ENCODE data around the gene CASK. TPM values are rescaled to one million over a fixed set of nuclear protein-coding genes. Genes with fewer than 3 reads are reported as not detected.
A peak's percentile ranks its signal among the peaks of the same experiment; 100 is the strongest.

The CASK gene
- total RNA-seq (2014; rRNA removed; shearing (Covaris generic)): 8.2 and 13.5 TPM in 2 replicates

GRCh38 chrX:41923211-41923977, at the start of gene CASK:
CASK (minus strand) TSS chrX:41923554; CDS start chrX:41922988, 566 bp downstream.
- peak; percentile 71 for DNase-seq (ENCODE audit: low spot score)

- DNase-seq (ENCODE audit: low spot score): no peak
These were observed 48.0 kb upstream of the CASK start for GRCh38 chrX:41971346-41971745.

GRCh38 chrX:41970419-41970818, 47.1 kb upstream of the CASK start:
- no peak for DNase-seq (ENCODE audit: low spot score)

GRCh38 chrX:41963348-41963747, 40.0 kb upstream of the CASK start:
- no peak for DNase-seq (ENCODE audit: low spot score)

- DNase-seq (ENCODE audit: low spot score): no peak
These were observed 36.8 kb upstream of the CASK start for GRCh38 chrX:41960142-41960541.

- DNase-seq (ENCODE audit: low spot score): no peak
These were observed 35.5 kb upstream of the CASK start for GRCh38 chrX:41958861-41959260.

GRCh38 chrX:41956027-41956426, 32.7 kb upstream of the CASK start:
- DNase-seq (ENCODE audit: low spot score): no peak

GRCh38 chrX:41952102-41952501, 28.7 kb upstream of the CASK start:
- DNase-seq (ENCODE audit: low spot score): no peak

- DNase-seq (ENCODE audit: low spot score): no peak
These were observed 23.7 kb upstream of the CASK start for GRCh38 chrX:41946989-41947612.

- no peak for DNase-seq (ENCODE audit: low spot score)
These were observed 22.9 kb upstream of the CASK start for GRCh38 chrX:41946235-41946634.

- no peak for DNase-seq (ENCODE audit: low spot score)
These were observed 12.5 kb upstream of the CASK start for GRCh38 chrX:41935832-41936231.

GRCh38 chrX:41933546-41933945, 10.2 kb upstream of the CASK start:
- no peak for DNase-seq (ENCODE audit: low spot score)

- no peak for DNase-seq (ENCODE audit: low spot score)
These were observed 9.5 kb upstream of the CASK start for GRCh38 chrX:41932885-41933284.

GRCh38 chrX:41931591-41931990, 8.2 kb upstream of the CASK start:
- DNase-seq (ENCODE audit: low spot score): no peak

GRCh38 chrX:41923978-41924683, 777 bp upstream of the CASK start:
- peak; percentile 45 for DNase-seq (ENCODE audit: low spot score)

GRCh38 chrX:41922431-41923151, 763 bp downstream of the CASK start:
- DNase-seq (ENCODE audit: low spot score): peak; percentile 2

- peak; percentile 28 for DNase-seq (ENCODE audit: low spot score)
These were observed 1.6 kb downstream of the CASK start for GRCh38 chrX:41921492-41922430.

- DNase-seq (ENCODE audit: low spot score): no peak
These were observed 3.5 kb downstream of the CASK start for GRCh38 chrX:41919870-41920269.

- no peak for DNase-seq (ENCODE audit: low spot score)
These were observed 5.8 kb downstream of the CASK start for GRCh38 chrX:41917517-41917916.

- no peak for DNase-seq (ENCODE audit: low spot score)
These were observed 9.9 kb downstream of the CASK start for GRCh38 chrX:41913476-41913875.

- no peak for DNase-seq (ENCODE audit: low spot score)
These were observed 10.4 kb downstream of the CASK start for GRCh38 chrX:41912923-41913322.

All from HT-29 (cell line).